CD4-positive, alpha-beta T cell treated with Interleukin-17A for 1 hour (primary cell): ENCODE measurements around the gene GPSM3.
"Not testable (repeated sequence)": the region's sequence is repeated elsewhere in the genome, so short reads cannot be mapped to it uniquely, and the experiment has no call there.

ENCODE experiments used
- DNase-seq: peaks from one replicate; pipeline ENCODE4 v3.0.0-alpha.2; 2020

The GPSM3 gene

DNA sequence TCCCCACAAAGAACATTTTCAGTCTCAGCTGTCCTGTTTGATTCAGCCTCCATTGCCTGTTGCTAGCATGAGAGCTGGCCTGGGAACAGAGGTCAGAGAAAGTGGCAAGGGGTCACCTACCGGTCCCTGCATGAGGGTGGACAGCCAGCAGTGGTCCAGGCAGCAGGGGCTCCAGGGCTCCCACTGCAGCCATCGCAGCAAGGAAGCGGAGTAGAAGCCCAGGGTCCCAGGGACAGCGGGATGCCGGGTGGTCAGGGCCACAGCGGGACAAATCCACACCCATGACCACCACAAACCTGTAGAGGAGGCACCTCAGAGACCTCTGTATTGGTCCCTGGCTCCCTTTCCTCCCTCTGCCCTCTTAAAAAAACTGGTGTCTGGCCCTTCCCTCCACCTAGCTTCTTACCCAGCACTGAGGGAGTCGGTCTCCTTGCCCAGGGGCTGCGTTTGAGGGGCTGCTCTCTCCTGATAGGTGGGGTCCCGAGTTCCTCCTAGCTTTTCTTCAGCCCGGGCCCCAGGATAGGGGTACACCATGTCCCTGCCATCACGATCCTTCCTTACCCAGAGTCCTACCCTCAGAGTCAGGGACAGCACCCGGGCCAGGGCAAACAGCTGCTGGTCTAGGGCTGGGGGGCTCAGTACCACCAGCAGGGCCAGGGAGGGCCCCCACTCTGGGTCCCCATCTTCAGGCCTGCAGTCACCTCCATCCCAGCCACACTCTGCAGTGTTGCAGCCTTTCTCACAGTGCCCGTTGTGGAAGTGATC, 8.4 kb upstream of the GPSM3 start:
- DNase-seq, result no peak

DNA sequence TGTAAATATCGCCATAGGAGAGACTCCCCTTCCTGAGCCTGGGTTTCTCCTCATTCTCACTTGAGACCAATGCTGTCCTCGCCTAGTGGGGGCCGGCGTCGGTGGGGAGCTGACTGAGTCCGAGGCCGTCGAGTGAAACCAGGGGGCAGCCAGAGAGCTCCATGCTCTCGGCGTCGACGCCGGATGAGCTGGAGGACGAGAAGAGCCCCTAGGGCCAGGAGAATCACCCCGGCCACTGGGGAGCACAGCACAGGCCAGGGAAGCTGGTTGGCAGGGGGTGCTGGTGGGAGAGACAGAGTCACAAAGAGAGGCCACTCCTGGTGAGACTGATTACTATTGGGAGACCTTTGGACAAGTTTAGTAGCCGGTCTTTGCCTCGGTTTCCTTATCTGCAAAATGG, 6.4 kb upstream of the GPSM3 start:
- DNase-seq, result no peak

- no peak for DNase-seq
Observed at GRCh38 chr6:32198345-32198696, 5.9 kb upstream of the GPSM3 start.

- DNase-seq, result peak; percentile 27
Observed at GRCh38 chr6:32196682-32197616, 4.5 kb upstream of the GPSM3 start.

- DNase-seq, result peak; percentile 79
Observed at GRCh38 chr6:32195902-32196681, 3.6 kb upstream of the GPSM3 start.

DNA sequence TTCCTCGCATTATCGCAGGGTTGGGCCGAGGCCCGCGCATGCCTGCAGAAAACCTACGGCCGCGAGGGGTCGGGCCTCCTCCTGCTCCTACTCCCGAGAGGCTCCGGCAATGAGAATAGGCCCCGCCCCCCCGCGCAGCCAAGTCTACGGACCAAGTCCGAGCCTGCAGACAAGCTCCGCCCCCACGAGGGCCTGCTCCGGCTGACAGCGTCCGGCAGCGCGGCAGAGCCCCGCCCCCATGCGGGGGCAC, 3.1 kb upstream of the GPSM3 start:
- DNase-seq, result peak; percentile 100

DNA sequence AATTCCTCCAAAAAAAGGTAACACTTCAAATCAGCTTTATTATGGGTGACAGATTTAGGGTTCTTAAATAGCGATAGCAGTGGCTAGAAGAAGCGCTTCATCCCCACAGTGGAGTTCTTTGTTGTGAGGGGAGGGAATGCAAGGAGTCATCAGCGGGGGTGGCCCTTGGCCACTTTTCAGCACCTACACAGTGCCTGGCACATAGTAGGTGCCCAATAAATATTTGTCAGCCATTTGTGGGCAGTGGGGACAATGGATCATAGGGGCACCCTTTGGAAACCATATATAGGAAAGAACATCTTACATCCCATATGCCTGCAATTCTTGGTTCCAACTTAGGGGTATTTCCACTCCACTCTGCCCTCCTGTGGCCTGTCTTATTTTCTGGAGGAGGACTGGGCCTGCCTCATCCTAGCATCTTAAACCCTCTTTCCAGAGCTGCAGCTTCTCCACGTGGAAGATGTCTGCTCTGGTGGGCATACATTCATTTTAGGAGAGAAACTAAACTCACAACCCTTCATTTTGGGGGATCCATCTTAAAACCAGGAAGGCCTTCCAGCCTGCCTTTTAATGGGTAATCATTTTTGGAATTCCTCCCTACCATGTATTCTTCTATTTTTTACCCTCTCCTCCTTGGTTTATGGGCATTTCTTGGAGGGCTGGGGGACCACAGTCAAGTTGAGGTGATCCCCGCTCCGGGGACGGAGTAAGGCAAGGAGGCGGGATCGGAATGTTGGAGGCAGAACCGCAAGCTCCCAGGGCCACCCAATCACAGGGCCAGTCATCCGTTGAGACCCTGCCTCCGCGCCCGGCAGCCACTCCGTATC, 2.6 kb upstream of the GPSM3 start:
- DNase-seq, result peak; percentile 56

DNA sequence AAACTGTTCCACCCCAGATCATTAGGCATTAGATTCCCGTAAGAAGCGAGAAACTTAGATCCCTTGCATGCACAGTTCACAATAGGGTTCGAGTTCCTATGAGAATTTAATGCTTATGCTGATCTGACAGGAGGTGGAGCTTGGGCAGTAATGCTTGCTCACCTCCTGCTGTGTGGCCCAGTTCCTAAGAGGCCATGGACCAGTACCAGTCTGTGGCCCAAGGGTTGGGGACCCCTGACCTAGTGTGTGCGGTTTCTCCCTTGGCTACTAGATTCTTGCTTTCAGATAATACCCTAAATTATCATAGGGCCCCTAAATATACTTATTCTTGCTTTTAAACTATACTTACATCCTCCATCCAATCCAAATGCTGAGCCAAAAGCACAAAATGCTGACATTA, 1.9 kb upstream of the GPSM3 start:
- DNase-seq, result no peak

DNA sequence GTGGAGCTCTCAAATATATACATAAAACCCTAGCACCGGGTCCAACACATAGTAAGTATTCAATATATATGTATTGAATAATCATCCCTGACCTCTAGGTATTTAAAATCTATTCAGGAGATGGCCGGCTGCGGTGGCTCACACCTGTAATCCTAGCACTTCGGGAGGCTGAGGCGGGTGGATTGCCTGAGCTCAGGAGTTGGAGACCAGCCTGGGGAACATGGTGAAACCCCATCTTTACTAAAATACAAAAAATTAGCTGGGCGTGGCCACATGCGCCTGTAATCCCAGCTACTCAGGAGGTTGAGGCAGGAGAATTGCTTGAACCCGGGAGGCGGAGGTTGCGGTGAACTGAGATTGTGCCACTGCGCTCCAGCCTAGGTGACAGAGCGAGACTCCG, 653 bp upstream of the GPSM3 start:
- DNase-seq, result not testable (repeated sequence)

GRCh38 chr6:32191696-32192607, 491 bp downstream of the GPSM3 start:
- DNase-seq, result peak; percentile 74

DNA sequence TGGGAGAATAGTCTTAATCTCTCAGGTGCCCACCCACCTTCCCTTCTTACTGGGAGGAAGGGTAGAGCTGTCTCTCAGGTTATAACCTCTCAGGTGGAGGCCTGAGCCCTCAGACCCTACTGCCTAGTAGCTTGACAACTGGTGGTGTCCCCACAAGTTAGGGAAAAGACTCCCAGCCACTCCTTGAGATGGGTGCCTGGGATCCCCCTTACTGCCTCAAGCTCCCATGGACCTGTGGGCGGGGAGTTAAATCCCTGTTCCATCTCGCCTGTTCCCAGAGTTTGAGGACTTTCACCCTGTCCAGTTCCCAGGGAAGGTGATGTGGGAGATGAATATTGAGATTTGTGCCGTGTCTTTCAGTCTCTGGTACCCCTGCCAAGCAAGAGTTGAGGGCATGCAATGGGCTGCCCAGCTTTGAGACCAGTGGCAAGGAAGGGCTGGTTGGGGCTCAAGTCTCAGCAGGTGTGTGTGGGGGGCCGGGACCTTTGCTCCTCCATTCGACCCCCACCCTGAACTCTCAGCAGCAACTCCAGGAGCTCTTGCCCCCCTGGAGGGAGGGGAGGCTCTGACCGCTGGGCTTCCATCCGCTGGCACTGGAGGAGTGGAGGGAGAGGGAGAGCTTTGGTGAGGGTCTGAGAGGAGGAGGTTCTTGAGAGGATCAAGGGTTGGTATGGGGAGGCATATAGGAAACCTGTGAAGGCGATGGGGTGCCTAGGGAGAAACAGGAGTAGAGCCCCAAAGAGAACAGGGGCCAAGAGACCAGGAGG, 1.3 kb downstream of the GPSM3 start:
- DNase-seq, result peak; percentile 26

GRCh38 chr6:32190054-32190851, 2.2 kb downstream of the GPSM3 start, which contains the start of gene PBX2:
TSS of gene PBX2 (minus strand) at chr6:32190202. CDS start at chr6:32189915, 287 bp downstream.
- DNase-seq, result peak; percentile 95

DNA sequence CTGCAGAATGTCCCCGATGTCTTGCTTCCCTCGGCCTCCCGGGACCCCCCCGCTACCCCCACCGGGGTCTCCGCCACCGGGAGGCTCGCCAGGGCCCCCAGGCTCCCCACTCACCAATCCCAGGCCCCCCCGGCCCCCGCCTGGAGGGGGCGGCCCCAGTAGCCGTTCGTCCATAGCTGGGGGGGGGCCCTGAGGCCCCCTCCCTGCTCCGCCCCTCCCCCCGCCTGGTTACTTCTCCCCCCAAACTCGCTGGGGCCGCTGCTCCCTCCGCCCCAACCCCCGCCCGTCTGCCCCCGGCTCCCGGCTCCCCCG, 2.7 kb downstream of the GPSM3 start:
- DNase-seq, result no peak

- no peak for DNase-seq
Observed at GRCh38 chr6:32189069-32189741, 3.2 kb downstream of the GPSM3 start.

- no peak for DNase-seq
Observed at GRCh38 chr6:32188381-32189068, 3.9 kb downstream of the GPSM3 start.

DNA sequence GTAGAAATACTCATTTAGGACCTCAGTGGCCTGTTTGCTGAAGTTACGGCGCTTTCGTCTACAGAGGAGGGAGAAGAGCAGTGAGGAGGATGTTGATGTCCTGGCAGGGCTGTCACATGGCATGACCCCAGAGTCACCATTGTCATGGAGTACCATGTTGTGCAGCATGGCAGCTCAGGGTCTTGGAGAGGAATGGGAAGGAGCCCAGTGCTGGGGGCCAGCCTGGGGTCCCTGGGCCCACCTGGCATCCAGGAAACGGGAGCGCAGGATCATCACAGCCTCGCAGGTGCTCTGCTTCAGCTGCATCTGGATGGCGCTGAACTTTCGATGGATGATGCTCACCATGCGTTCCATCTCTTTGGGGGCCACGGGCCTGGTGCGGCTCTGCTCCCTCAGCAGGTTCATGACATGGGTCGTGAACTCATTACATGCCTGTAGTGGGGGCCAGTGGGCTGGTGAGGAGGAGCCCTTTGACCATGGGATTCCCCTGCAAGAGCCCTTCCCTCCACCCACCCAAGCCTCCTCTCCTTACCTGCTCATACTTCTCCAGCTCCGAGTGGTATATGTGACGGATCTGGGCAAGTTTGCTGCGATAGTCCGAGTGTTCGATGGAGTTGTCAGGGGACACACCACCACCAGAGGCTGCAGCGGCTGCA, 4.6 kb downstream of the GPSM3 start:
- DNase-seq, result not testable (repeated sequence)

DNA sequence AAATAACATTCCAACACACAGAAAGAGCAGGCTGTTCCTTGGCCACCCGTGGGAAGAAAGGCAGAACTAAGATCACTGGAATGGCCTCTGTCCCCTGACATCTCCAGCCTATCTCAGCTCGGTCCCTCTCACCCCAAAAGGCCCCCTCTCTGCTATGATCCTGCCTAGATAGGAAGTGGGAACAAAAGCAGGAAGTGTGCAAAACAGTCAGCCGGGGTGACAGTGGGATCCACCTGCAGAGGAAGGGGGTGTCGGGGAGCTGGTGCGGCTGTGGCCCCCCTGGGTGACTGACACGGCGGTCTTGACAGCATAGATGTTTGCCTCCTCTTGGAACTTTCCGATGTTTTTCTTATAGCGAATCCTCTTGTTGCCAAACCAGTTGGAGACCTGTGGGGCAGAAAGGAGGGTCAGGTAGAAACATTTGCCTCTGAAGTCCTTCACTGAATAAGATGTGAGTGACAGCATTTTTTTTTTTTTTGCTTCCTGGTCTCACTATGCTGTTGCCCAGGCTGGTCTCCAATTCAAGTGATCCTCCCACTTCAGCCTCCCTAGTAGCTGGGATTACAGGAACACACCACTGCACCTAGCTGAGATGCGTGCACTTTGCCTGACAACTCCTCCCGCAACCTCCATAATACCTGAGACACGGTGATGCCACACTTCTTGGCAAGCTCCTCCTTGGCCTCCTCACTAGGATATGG, 5.3 kb downstream of the GPSM3 start:
- no peak for DNase-seq
